HCT116 (cell line): ENCODE results near the gene BFSP1.

Experiments
- ATF3 ChIP-seq: IDR thresholded peaks from 2 replicates; pipeline ENCODE4 v1.6.1; 2012
- CEBPB ChIP-seq: IDR thresholded peaks from 2 replicates; pipeline ENCODE4 v1.6.1; 2012; ENCODE audit warnings: low read depth
- CTCF ChIP-seq, 3 experiments: fragments of 200-600 bp in 1 of 3; sonication (generic) in 1 of 3; IDR thresholded peaks in 2 of 3; conservative IDR thresholded peaks in 1 of 3; 2 replicates each; pipeline ENCODE4 v1.5.1; 2012 to 2017; ENCODE audit warnings: low read depth in 2 of 3, low read length in 2 of 3, antibody characterized with exemption in 1 of 3, borderline replicate concordance in 1 of 3, control low read depth in 1 of 3, mild to moderate bottlenecking in 1 of 3, mixed read lengths in 1 of 3, mixed run types in 1 of 3, moderate library complexity in 1 of 3; ENCODE audit not compliant: insufficient read depth in 1 of 3
- ELF1 ChIP-seq: IDR thresholded peaks from 2 replicates; pipeline ENCODE4 v1.6.1; 2012; ENCODE audit warnings: low read depth, borderline replicate concordance
- EZH2 ChIP-seq: fragments of 200-600 bp; sonication (generic); IDR thresholded peaks from 2 replicates; pipeline ENCODE4 v1.6.1; 2017; ENCODE audit warnings: antibody characterized with exemption, mixed run types
- EZH2phosphoT487 ChIP-seq: fragments of 200-600 bp; IDR thresholded peaks from 2 replicates; pipeline ENCODE4 v1.6.1; 2018; ENCODE audit warnings: antibody characterized with exemption, borderline replicate concordance
- FOSL1 ChIP-seq: IDR thresholded peaks from 2 replicates; pipeline ENCODE4 v1.6.1; 2012; ENCODE audit warnings: low read depth
- POLR2A ChIP-seq: IDR thresholded peaks from 2 replicates; pipeline ENCODE4 v1.7.0; 2011; ENCODE audit warnings: borderline replicate concordance; ENCODE audit not compliant: insufficient read depth, insufficient read length; ENCODE audit errors: extremely low read depth
- POLR2AphosphoS5 ChIP-seq: IDR thresholded peaks from 2 replicates; pipeline ENCODE4 v1.6.1; 2011; ENCODE audit warnings: mild to moderate bottlenecking, low read depth, low read length, moderate library complexity
- REST ChIP-seq: IDR thresholded peaks from 2 replicates; pipeline ENCODE4 v1.6.1; 2012; ENCODE audit warnings: low read depth
- SP1 ChIP-seq: IDR thresholded peaks from 2 replicates; pipeline ENCODE4 v1.6.1; 2012; ENCODE audit warnings: low read depth
- SRF ChIP-seq: IDR thresholded peaks from 2 replicates; pipeline ENCODE4 v1.6.1; 2012; ENCODE audit warnings: low read depth
- YY1 ChIP-seq: IDR thresholded peaks from 2 replicates; pipeline ENCODE4 v1.6.1; 2011; ENCODE audit warnings: low read length, low read depth, moderate library complexity, mild to moderate bottlenecking; ENCODE audit not compliant: insufficient replicate concordance; ENCODE audit errors: extremely low read depth
- ZFX ChIP-seq: fragments of 450-650 bp; IDR thresholded peaks from 2 replicates; pipeline ENCODE4 v1.6.1; 2017

- no peak for TF ChIP-seq POLR2AphosphoS5
- TF ChIP-seq SRF = no peak
- TF ChIP-seq SP1 = no peak
- no peak for TF ChIP-seq POLR2A
- no peak for TF ChIP-seq EZH2
- TF ChIP-seq CTCF (IDR thresholded peaks at IDR 0.05 in 2 of 3, conservative IDR thresholded peaks at IDR 0.05 in 1 of 3; ENCODE audit: borderline replicate concordance in 1 of 3, insufficient read depth in 1 of 3, low read depth in 2 of 3, low read length in 2 of 3) = no peak
- TF ChIP-seq CEBPB = no peak
- TF ChIP-seq EZH2phosphoT487 = no peak
- no peak for TF ChIP-seq REST
- TF ChIP-seq FOSL1 = no peak
- TF ChIP-seq ELF1 = no peak
- TF ChIP-seq ZFX = no peak
- no peak for TF ChIP-seq YY1
- TF ChIP-seq ATF3 = no peak
Observed at GRCh38 chr20:17473659-17474058, 57.5 kb downstream of the BFSP1 start.
